Fibroblast of pulmonary artery (primary cell): ENCODE measurements around the gene C11orf71.

Experiments used
- DNase-seq: peaks from one replicate; pipeline ENCODE4 v3.0.0-alpha.2; 2010; ENCODE audit warnings: low read depth
- H3K4me3 ChIP-seq: replicated peaks from 2 replicates; pipeline ENCODE4 v1.5.1; 2011; ENCODE audit warnings: low read depth, mild to moderate bottlenecking, control low read depth, low read length, moderate library complexity
- CTCF ChIP-seq: IDR thresholded peaks from 2 replicates; pipeline ENCODE4 v1.5.1; 2011; ENCODE audit warnings: mild to moderate bottlenecking, control low read depth, low read length, inconsistent platforms; ENCODE audit errors: missing control alignments

The C11orf71 gene

GRCh38 chr11:114441921-114442320 is 41.6 kb upstream of the C11orf71 start:
- no peak overlapping the region for H3K4me3 ChIP-seq
- DNase-seq: no peak
- TF ChIP-seq CTCF: no peak

GRCh38 chr11:114440971-114441763 is 40.9 kb upstream of the C11orf71 start:
- H3K4me3 ChIP-seq: peak overlapping the region; percentile 94
- TF ChIP-seq CTCF: no peak
- DNase-seq: peak; percentile 10

- H3K4me3 ChIP-seq: peak overlapping the region; percentile 94
- no peak for TF ChIP-seq CTCF
- peak; percentile 36 for DNase-seq
These were observed 40.0 kb upstream of the C11orf71 start for GRCh38 chr11:114440121-114440860.

- peak; percentile 97 for DNase-seq
- H3K4me3 ChIP-seq: peak within 1 kb of the TSS; percentile 94
- peak; percentile 32 for TF ChIP-seq CTCF
These were observed 39.2 kb upstream of the C11orf71 start, which contains the start of gene REXO2 for GRCh38 chr11:114439229-114440120. Gene REXO2, plus strand, starts transcription at chr11:114439467. Its CDS starts 62 bp downstream, at chr11:114439529.

- H3K4me3 ChIP-seq: peak overlapping the region; percentile 94
- DNase-seq: peak; percentile 22
- no peak for TF ChIP-seq CTCF
These were observed 38.0 kb upstream of the C11orf71 start for GRCh38 chr11:114438303-114438702.

- no peak for TF ChIP-seq CTCF
- H3K4me3 ChIP-seq: no peak overlapping the region
- no peak for DNase-seq
These were observed 33.1 kb upstream of the C11orf71 start for GRCh38 chr11:114433376-114433775.
